ENCODE measurements around the gene UQCR10. TPM values are rescaled to one million over a fixed set of nuclear protein-coding genes. Genes with fewer than 3 reads are reported as not detected.

Gene UQCR10
- polyA plus RNA-seq, 1 donor from 2014 or later: 192 TPM

- Histone ChIP-seq H3K79me2 (replicated peaks; ENCODE audit: insufficient read depth, low read length) (no peaks in the 10 kb centered on the region), H3K36me3 (ENCODE audit: insufficient read depth, low read length) (no peaks in the 10 kb centered on the region), H4K20me1 (ENCODE audit: insufficient read depth) (no peaks in the 10 kb centered on the region), H3K9ac (ENCODE audit: low read length) (no peak overlapping the region), H3K9me2 (ENCODE audit: insufficient read depth, low read length) (no peaks in the 10 kb centered on the region), H2AFZ (ENCODE audit: low read depth, low read length) (no peak overlapping the region), H3K27ac (ENCODE audit: low read length) (no peak overlapping the region), H3F3A (ENCODE audit: insufficient read depth, low read length, poor library complexity, severe bottlenecking) (no peaks in the 10 kb centered on the region), H3K9me3 (ENCODE audit: low read length) (no peaks in the 10 kb centered on the region), H3K4me3 (ENCODE audit: low read length) (no peak overlapping the region), H3K27me3 (ENCODE audit: insufficient read depth, low read depth, low read length) (peaks cover 34% of the 10 kb centered on the region), H3K4me2 (ENCODE audit: low read length) (no peak overlapping the region)
- TF ChIP-seq POLR2AphosphoS5 (IDR thresholded peaks at IDR 0.05) (no peak), TAF1 (IDR thresholded peaks at IDR 0.05; ENCODE audit: low read depth) (no peak)
Observed at GRCh38 chr22:29723766-29724165, 43.4 kb upstream of the UQCR10 start.

- H3K9me3 ChIP-seq (ENCODE audit: low read length): no peaks in the 10 kb centered on the region
- no peaks in the 10 kb centered on the region for H4K20me1 ChIP-seq (ENCODE audit: insufficient read depth)
- H3K27ac ChIP-seq (ENCODE audit: low read length): no peak overlapping the region
- no peaks in the 10 kb centered on the region for H3F3A ChIP-seq (ENCODE audit: insufficient read depth, low read length, poor library complexity, severe bottlenecking)
- TF ChIP-seq POLR2AphosphoS5 (IDR thresholded peaks at IDR 0.05) (no peak), SMC3 (conservative IDR thresholded peaks at IDR 0.05; ENCODE audit: poor library complexity) (no peak), CTCF (IDR thresholded peaks at IDR 0.05; ENCODE audit: poor library complexity, severe bottlenecking) (no peak), EP300 (conservative IDR thresholded peaks at IDR 0.05; ENCODE audit: poor library complexity, severe bottlenecking) (no peak), TAF1 (IDR thresholded peaks at IDR 0.05; ENCODE audit: low read depth) (no peak), REST (IDR thresholded peaks at IDR 0.05; ENCODE audit: borderline replicate concordance) (no peak), EZH2 (IDR thresholded peaks at IDR 0.05; ENCODE audit: borderline replicate concordance, insufficient read depth, low read length, poor library complexity, severe bottlenecking) (no peak), MXI1 (conservative IDR thresholded peaks at IDR 0.05; ENCODE audit: poor library complexity, severe bottlenecking) (no peak), RAD21 (conservative IDR thresholded peaks at IDR 0.05) (no peak)
- H3K9ac ChIP-seq (ENCODE audit: low read length): no peak overlapping the region
- H3K36me3 ChIP-seq (ENCODE audit: insufficient read depth, low read length): no peaks in the 10 kb centered on the region
- H3K4me3 ChIP-seq (ENCODE audit: low read length): no peak overlapping the region
- H2AFZ ChIP-seq (ENCODE audit: low read depth, low read length): no peak overlapping the region
- H3K9me2 ChIP-seq (ENCODE audit: insufficient read depth, low read length): no peaks in the 10 kb centered on the region
- no peak overlapping the region for H3K4me2 ChIP-seq (ENCODE audit: low read length)
- H3K27me3 ChIP-seq (ENCODE audit: insufficient read depth, low read depth, low read length): peaks cover 24% of the 10 kb centered on the region
- H3K79me2 ChIP-seq (replicated peaks; ENCODE audit: insufficient read depth, low read length): no peaks in the 10 kb centered on the region
Observed at GRCh38 chr22:29724843-29725242, 42.3 kb upstream of the UQCR10 start.

- no peak for TF ChIP-seq MXI1 (conservative IDR thresholded peaks at IDR 0.05; ENCODE audit: poor library complexity, severe bottlenecking)
- TF ChIP-seq REST (IDR thresholded peaks at IDR 0.05; ENCODE audit: borderline replicate concordance): no peak
- TF ChIP-seq EZH2 (IDR thresholded peaks at IDR 0.05; ENCODE audit: borderline replicate concordance, insufficient read depth, low read length, poor library complexity, severe bottlenecking): no peak
- no peak for TF ChIP-seq SMC3 (conservative IDR thresholded peaks at IDR 0.05; ENCODE audit: poor library complexity)
- TF ChIP-seq TAF1 (IDR thresholded peaks at IDR 0.05; ENCODE audit: low read depth): no peak
- TF ChIP-seq CTCF (IDR thresholded peaks at IDR 0.05; ENCODE audit: poor library complexity, severe bottlenecking): no peak
- no peak for TF ChIP-seq EP300 (conservative IDR thresholded peaks at IDR 0.05; ENCODE audit: poor library complexity, severe bottlenecking)
- TF ChIP-seq RAD21 (conservative IDR thresholded peaks at IDR 0.05): no peak
- TF ChIP-seq POLR2AphosphoS5 (IDR thresholded peaks at IDR 0.05): no peak
- Histone ChIP-seq H3K4me2 (ENCODE audit: low read length) (no peak overlapping the region), H3K9ac (ENCODE audit: low read length) (no peak overlapping the region), H3K79me2 (replicated peaks; ENCODE audit: insufficient read depth, low read length) (no peaks in the 10 kb centered on the region), H3K4me3 (ENCODE audit: low read length) (no peak overlapping the region), H3F3A (ENCODE audit: insufficient read depth, low read length, poor library complexity, severe bottlenecking) (no peaks in the 10 kb centered on the region), H3K9me2 (ENCODE audit: insufficient read depth, low read length) (no peaks in the 10 kb centered on the region), H2AFZ (ENCODE audit: low read depth, low read length) (no peak overlapping the region), H3K9me3 (ENCODE audit: low read length) (no peaks in the 10 kb centered on the region), H4K20me1 (ENCODE audit: insufficient read depth) (no peaks in the 10 kb centered on the region), H3K36me3 (ENCODE audit: insufficient read depth, low read length) (no peaks in the 10 kb centered on the region), H3K27ac (ENCODE audit: low read length) (no peak overlapping the region), H3K27me3 (ENCODE audit: insufficient read depth, low read depth, low read length) (peaks cover 20% of the 10 kb centered on the region)
Observed at GRCh38 chr22:29726106-29726505, 41.1 kb upstream of the UQCR10 start.

Measured in neural cell (in vitro differentiated cells).